GM23248 (cell line): ENCODE results near the gene TRAF2.

Experiments
- EZH2 ChIP-seq: fragments of 200-600 bp; sonication (generic); IDR thresholded peaks from 2 replicates; pipeline ENCODE4 v1.6.1; 2018; ENCODE audit warnings: antibody characterized with exemption, mild to moderate bottlenecking; ENCODE audit not compliant: insufficient read depth, poor library complexity, severe bottlenecking
- EZH2phosphoT487 ChIP-seq: fragments of 200-600 bp; sonication (generic); IDR thresholded peaks from 2 replicates; pipeline ENCODE4 v1.6.1; 2018; ENCODE audit warnings: antibody characterized with exemption, moderate library complexity, mild to moderate bottlenecking, low read depth; ENCODE audit not compliant: insufficient read depth

GRCh38 chr9:136868644-136869043, 17.7 kb upstream of the TRAF2 start:
- no peak for TF ChIP-seq EZH2
- no peak for TF ChIP-seq EZH2phosphoT487
